ENCODE data around the gene BMPR1B.

GRCh38 chr4:95091272-95091671, 333.5 kb downstream of the BMPR1B start:
- TF ChIP-seq CTCF (IDR thresholded peaks at IDR 0.05) (no peak), ZFX (IDR thresholded peaks at IDR 0.05; ENCODE audit: borderline replicate concordance) (no peak)
